ENCODE data around the gene PHOX2B.

PHOX2B gene

GRCh38 chr4:41734371-41734770, 14.2 kb downstream of the PHOX2B start:
- Mint-ChIP-seq H3K27ac (no peak overlapping the region), H3K4me1 (no peaks in the 10 kb centered on the region), H3K9me3 (peaks cover 4% of the 10 kb centered on the region), H3K36me3 (ENCODE audit: low read depth) (no peaks in the 10 kb centered on the region), H3K4me3 (no peak overlapping the region), H3K27me3 (ENCODE audit: low read depth) (peaks cover 86% of the 10 kb centered on the region)
- no peak for TF ChIP-seq CTCF (IDR thresholded peaks at IDR 0.05; ENCODE audit: unreplicated experiment in 3 of 3)

GRCh38 chr4:41731569-41732126, 16.9 kb downstream of the PHOX2B start:
- Mint-ChIP-seq H3K4me1 (no peaks in the 10 kb centered on the region), H3K4me3 (no peak overlapping the region), H3K36me3 (ENCODE audit: low read depth) (no peaks in the 10 kb centered on the region), H3K27ac (no peak overlapping the region), H3K9me3 (peaks cover 4% of the 10 kb centered on the region), H3K27me3 (ENCODE audit: low read depth) (peaks cover 88% of the 10 kb centered on the region)
- TF ChIP-seq CTCF (IDR thresholded peaks at IDR 0.05; ENCODE audit: unreplicated experiment in 3 of 3): no peak

GRCh38 chr4:41728573-41728913, 20.0 kb downstream of the PHOX2B start:
- H3K27ac Mint-ChIP-seq: no peak overlapping the region
- TF ChIP-seq CTCF (IDR thresholded peaks at IDR 0.05; ENCODE audit: unreplicated experiment in 3 of 3): no peak
- no peaks in the 10 kb centered on the region for H3K4me1 Mint-ChIP-seq
- peaks cover 11% of the 10 kb centered on the region for H3K9me3 Mint-ChIP-seq
- no peak overlapping the region for H3K4me3 Mint-ChIP-seq
- peaks cover 4% of the 10 kb centered on the region for H3K36me3 Mint-ChIP-seq (ENCODE audit: low read depth)
- peaks cover 67% of the 10 kb centered on the region for H3K27me3 Mint-ChIP-seq (ENCODE audit: low read depth)

- H3K4me1 Mint-ChIP-seq: no peaks in the 10 kb centered on the region
- H3K4me3 Mint-ChIP-seq: no peak overlapping the region
- no peak overlapping the region for H3K27ac Mint-ChIP-seq
- no peak for TF ChIP-seq CTCF (IDR thresholded peaks at IDR 0.05; ENCODE audit: unreplicated experiment in 3 of 3)
- peaks cover 11% of the 10 kb centered on the region for H3K9me3 Mint-ChIP-seq
- peaks cover 67% of the 10 kb centered on the region for H3K27me3 Mint-ChIP-seq (ENCODE audit: low read depth)
- peaks cover 4% of the 10 kb centered on the region for H3K36me3 Mint-ChIP-seq (ENCODE audit: low read depth)
These were observed 20.5 kb downstream of the PHOX2B start for GRCh38 chr4:41727861-41728572.

GRCh38 chr4:41725254-41725653, 23.3 kb downstream of the PHOX2B start:
- H3K9me3 Mint-ChIP-seq: peaks cover 11% of the 10 kb centered on the region
- no peaks in the 10 kb centered on the region for H3K4me1 Mint-ChIP-seq
- no peak overlapping the region for H3K27ac Mint-ChIP-seq
- TF ChIP-seq CTCF (IDR thresholded peaks at IDR 0.05; ENCODE audit: unreplicated experiment in 3 of 3): no peak
- H3K27me3 Mint-ChIP-seq (ENCODE audit: low read depth): peaks cover 54% of the 10 kb centered on the region
- no peak overlapping the region for H3K4me3 Mint-ChIP-seq
- peaks cover 4% of the 10 kb centered on the region for H3K36me3 Mint-ChIP-seq (ENCODE audit: low read depth)

- peaks cover 4% of the 10 kb centered on the region for H3K36me3 Mint-ChIP-seq (ENCODE audit: low read depth)
These were observed 25.2 kb downstream of the PHOX2B start for GRCh38 chr4:41723286-41723685.

More at GRCh38 chr4:41723286-41723685, 25.2 kb downstream of the PHOX2B start:
- Mint-ChIP-seq H3K9me3 (peaks cover 11% of the 10 kb centered on the region), H3K4me3 (no peak overlapping the region), H3K27ac (no peak overlapping the region), H3K27me3 (ENCODE audit: low read depth) (peaks cover 49% of the 10 kb centered on the region), H3K4me1 (no peaks in the 10 kb centered on the region)
- TF ChIP-seq CTCF (IDR thresholded peaks at IDR 0.05; ENCODE audit: unreplicated experiment in 3 of 3): no peak
